Left lobe of liver (tissue), 2 donors: ENCODE data around the gene MT1G. TPM values are rescaled to one million over a fixed set of nuclear protein-coding genes. Genes with fewer than 3 reads are reported as not detected.
"Not testable (repeated sequence)": the region's sequence is repeated elsewhere in the genome, so short reads cannot be mapped to it uniquely, and the experiment has no call there.

Experiments
- ATAC-seq: fragments of 200-7000 bp; cut with Tn5 transposase; one replicate; pipeline ENCODE4 v1.9.1; 2020; ENCODE audit warnings: mild to moderate bottlenecking, moderate library complexity
- DNase-seq: peaks from one replicate; pipeline ENCODE4 v3.0.0-alpha.2; 2020; ENCODE audit warnings: low spot score
- total RNA-seq: library from RNA; stranded (reverse); gene quantifications from one replicate; pipeline ENCODE4 v1.2.1, GENCODE V29; 2021
- donor health status: DM: no; HTN: no; CAD: no; lungs with moderate emphysema.
- donor health status: DM: no; HTN: yes; CAD: no.

Gene MT1G
- total RNA-seq = 5,960 TPM

DNA sequence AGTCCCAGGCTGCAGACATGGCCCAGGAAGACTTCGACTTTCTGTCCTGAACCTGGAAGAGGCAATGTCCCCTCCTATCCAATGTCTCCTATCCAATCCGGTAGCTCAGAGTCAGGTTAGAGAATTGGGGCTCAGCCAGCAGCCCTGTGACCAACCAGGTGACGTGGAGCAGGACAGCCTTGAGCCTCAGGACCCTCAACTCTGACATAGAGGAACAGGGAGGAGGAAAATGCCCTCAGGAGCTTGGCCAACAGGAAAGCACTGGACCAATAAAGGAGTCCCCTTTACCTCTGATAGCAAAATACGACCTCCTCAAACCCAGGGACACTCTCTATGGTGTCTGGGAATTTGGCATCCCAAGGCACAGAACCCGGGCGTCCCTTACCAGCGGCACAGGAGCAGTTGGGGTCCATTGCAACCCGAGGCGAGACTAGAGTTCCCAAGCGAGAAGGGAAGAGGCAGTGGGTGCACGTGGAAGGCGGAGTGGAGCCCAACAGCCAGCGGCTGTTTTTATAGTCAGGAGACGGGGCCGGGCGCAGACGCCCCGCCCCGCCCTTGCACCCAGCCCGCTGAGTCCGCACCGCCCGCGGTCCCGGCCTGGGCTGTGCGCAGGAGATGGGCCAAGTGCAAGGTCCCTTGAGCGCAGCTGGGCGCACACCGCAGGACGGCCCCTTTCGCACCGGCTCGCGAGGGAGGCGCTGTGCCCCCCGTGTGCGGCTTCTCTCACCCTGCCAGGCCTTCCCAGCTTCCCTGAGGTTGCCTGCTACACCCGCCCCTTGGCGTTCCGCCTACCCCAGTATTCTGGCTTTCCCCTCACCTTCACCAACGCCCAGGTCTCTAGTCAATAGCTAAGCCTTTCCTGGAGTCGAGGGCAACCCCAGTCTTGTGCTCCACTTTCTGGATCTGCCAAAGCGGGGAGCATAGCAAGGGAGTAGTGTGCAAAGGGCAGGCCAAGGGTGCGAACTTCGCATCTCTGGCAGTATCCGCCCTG is at the start of gene MT1G:
Gene MT1G, minus strand, starts transcription at position 485 of the 991 bp plus-strand sequence. Its CDS starts 72 bp downstream, at position 413.
- ATAC-seq (peak; percentile 63), DNase-seq (peak; percentile 98)

GRCh38 chr16:56717532-56717931 is 49.7 kb upstream of the MT1G start:
- ATAC-seq, DNase-seq: not testable (repeated sequence)

DNA sequence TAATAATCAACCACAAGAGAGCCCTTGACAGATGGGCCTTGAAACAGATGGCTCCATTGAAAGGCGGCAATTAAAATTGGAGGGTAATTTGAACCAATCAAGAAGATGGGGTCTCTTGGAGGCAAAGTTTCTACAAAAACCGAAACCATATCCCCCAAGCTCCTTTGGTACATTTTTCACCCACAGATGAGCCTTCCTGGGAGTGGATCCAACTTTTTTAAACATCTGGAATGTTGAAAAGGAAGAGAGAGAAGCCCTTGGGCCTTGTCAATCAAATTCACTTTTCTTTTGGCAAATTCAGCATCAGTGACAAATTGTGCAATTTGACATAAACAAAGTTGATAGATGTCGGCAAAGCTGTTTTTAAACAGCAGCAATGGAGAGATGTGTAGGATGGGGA is 48.9 kb upstream of the MT1G start:
- no peak for DNase-seq
- ATAC-seq = no peak

- no peak for ATAC-seq
Observed at GRCh38 chr16:56715126-56715525, 47.3 kb upstream of the MT1G start.

DNA sequence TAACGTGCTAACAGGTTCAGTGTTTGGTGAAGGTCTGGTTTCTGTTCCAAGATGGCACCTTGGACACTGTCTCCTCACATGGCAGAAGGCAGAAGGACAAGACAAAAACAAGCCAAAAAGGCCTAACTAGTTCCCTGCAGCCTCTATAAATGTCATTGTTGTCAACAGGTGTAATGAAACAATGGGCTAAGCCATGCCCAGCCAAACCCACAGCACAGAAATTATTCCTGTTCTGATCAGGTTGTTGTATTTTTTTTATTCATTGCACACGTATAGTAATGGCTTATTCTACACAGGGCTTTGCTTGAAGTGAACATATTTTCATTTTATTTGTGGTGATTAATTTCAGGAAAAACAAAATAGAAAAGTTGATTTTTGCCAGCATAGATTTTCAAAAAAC is 45.9 kb upstream of the MT1G start:
- ATAC-seq (no peak), DNase-seq (no peak)

More at GRCh38 chr16:56715126-56715525, 47.3 kb upstream of the MT1G start:
- no peak for DNase-seq

DNA sequence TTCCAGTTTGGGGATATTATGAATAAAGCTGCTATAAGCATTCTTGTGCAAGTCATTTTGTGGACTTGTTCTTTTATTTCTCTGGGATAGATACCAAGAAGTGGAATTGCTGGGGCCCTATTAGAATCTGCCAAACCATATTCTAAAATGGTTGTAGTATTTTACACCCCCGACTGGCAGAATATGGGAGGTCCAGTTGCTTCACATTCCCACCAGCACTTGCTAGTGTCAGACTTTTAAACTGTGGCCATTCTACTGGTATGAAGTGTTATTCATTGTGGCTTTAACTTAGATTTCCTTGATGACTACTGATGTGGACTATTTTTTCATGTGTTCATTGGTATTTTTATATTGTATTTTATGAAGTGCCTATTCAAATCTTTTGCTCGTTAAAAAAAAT is 44.0 kb upstream of the MT1G start:
- DNase-seq (no peak), ATAC-seq (no peak)

GRCh38 chr16:56710181-56710737 is 42.4 kb upstream of the MT1G start:
- ATAC-seq (no peak), DNase-seq (no peak)

- ATAC-seq (no peak), DNase-seq (no peak)
Observed at GRCh38 chr16:56709443-56710040, 41.7 kb upstream of the MT1G start.

DNA sequence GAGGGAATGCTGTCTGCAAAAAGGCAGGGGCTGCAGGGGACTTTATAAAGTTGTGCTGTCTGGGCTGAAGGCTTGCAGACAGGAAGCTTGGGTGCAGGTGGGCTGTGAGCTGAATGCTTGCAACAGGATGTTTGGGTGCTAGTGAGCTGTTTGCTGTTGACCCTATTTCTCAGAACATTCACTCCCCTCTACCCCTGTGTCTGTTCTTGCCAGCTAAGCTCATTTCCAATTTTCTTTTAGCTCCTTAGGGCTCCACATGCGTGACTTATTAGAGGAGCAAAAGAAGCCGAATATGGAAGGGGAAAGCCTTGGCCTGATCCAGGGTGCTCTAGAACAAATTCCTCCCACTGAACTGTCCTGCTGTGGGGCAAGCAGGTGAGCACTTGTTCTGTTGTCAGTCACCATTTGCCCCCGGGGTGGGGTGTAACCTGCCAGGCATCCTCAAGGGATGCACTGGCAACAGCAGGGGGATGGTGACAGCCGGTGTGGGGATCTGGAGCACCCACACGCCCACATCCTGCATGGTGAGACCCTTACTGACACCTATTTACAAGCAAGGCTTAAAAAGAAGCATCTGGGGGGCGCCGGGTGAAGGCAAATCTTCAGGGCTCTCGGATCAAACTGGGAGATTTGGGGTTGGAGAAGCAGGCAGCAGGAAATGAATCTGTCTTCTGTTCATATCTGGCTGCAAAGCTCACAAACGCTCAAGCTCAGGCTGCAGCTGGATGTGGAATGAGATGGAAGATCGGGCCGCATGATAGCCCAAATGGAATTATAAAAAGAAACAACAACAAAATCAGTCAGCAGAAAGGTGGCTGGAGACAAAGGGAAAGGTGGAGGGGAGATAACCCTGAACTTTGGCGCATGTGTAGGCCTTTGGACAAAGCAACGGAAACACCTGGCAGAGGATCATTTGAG is 40.9 kb upstream of the MT1G start:
- DNase-seq = no peak
- ATAC-seq = no peak

DNA sequence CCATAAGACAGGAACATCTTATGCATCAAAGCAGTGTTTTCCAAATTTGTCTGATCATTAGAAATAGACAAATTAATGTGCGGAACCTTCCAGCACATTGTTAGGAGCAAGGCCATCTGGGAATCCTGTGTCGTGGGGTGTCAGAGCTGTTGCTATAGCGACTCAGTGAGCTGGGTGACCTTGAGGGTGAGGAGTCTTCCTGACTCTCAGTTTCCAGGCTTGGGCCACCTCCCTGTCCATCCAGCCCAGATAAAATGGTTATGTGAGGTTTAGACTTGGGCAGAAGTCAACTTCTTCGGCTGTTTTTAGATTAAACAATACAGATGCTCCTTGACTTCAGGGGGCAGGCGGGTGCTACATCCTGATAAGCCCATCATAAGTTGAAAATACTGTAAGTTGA is 35.0 kb upstream of the MT1G start:
- DNase-seq = no peak
- ATAC-seq = no peak

- ATAC-seq = no peak
- no peak for DNase-seq
Observed at GRCh38 chr16:56701534-56701933, 33.7 kb upstream of the MT1G start.

DNA sequence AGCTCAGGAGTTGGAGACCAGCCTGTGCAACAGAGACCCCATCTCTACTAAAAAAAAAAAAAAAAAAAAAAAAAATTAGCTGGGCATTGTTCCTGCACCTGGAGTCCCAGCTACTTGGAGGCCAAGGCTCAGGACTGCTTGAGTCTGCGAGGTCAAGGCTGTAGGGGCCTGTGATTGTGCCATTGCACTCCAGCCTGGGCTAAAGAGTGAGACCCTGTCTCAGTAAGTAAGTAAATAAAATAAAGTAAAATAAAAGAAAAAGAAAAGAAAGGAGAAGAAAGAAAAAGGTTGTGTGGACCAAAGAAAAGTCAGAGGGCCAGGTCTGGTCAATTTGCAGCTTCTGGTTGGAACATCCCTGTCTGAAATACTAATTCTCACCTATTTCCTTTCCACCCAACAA is 32.8 kb upstream of the MT1G start:
- DNase-seq = no peak
- no peak for ATAC-seq

DNA sequence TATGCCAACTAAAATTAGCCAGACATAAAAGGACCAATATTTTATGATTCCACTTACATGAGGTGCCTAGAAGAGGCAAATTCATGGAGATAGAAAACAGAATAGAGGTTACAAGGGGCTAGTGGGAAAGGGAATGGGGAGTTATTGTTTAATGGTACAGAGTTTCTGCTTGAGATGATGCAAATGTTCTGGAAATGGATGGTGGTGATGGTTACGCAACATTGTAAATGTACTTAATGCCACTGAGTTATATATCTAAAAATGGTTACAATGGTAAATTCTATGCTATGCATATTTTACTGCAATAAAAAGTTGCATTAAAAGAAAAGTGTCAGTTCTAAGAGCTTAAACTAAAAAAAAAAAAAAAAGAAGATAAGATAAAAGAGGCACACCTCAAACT is 32.3 kb upstream of the MT1G start:
- ATAC-seq = no peak

GRCh38 chr16:56697456-56698155 is 29.7 kb upstream of the MT1G start:
- DNase-seq = no peak
- ATAC-seq = no peak

More for the DNA sequence above, 32.3 kb upstream of the MT1G start:
- DNase-seq = no peak

DNA sequence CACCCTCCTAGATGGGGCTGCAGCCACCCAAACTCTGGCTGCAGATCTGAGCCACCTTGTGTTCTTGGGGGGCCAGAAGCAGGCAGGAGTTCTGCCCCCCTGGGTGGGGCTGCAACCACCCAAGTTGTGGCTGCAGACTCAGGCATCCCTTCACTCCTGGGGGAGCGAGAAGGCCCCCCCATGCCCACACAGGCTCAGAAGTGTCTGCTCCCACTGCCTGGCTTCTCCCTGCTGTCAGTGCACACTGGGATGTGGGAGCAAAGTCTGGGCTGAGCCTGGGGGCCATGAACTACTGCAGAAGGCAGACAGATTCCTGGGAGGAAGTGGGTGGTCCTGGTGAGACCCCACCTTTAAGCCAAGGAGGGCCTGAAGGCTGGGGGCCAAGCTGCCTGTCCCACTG is 27.4 kb upstream of the MT1G start:
- DNase-seq = no peak
- no peak for ATAC-seq

GRCh38 chr16:56691885-56692284 is 24.0 kb upstream of the MT1G start:
- DNase-seq = no peak
- no peak for ATAC-seq

- no peak for DNase-seq
- ATAC-seq = no peak
Observed at GRCh38 chr16:56690420-56691122, 22.7 kb upstream of the MT1G start.

DNA sequence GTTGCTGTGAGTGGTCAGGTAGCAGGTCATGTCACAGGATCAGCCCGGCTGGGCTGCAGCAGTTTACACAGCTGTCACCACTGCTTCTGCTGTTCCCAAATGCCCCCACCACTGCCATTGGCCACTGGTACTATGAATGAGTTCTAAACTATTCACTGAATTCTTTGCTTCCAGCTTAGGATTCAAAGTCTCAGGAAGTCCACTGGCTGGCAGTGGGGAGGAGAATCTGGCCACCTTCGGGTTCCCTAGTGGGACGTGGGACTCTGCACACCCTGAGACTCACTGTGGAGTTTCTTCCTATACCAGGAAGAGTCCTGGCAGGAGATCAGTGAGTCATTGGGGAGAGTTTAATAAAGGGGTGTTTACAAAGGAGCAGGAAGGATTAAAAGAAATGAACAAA is 21.3 kb upstream of the MT1G start:
- no peak for DNase-seq

GRCh38 chr16:56688762-56689161 is 20.9 kb upstream of the MT1G start:
- DNase-seq (no peak), ATAC-seq (no peak)

More for the DNA sequence above, 21.3 kb upstream of the MT1G start:
- ATAC-seq = no peak
